SHP77 treated with DMSO at 0.1 percent for 48 hours (cell line): ENCODE data around the gene ALG1.
"Not testable (repeated sequence)": the region's sequence is repeated elsewhere in the genome, so short reads cannot be mapped to it uniquely, and the experiment has no call there.

Experiments used
- DNase-seq: peaks from one replicate; lab custom pipeline; 2025; lab: John Stamatoyannopoulos, UW

ALG1 gene

GRCh38 chr16:5098221-5099159 lies 26.8 kb downstream of the ALG1 start:
- not testable (repeated sequence) for DNase-seq

GRCh38 chr16:5099174-5099573 lies 27.5 kb downstream of the ALG1 start:
- not testable (repeated sequence) for DNase-seq

GRCh38 chr16:5103296-5104032 lies 31.8 kb downstream of the ALG1 start:
- not testable (repeated sequence) for DNase-seq

- DNase-seq: not testable (repeated sequence)
Observed at GRCh38 chr16:5105039-5105438, 33.4 kb downstream of the ALG1 start.

- no peak for DNase-seq
Observed at GRCh38 chr16:5108505-5109158, 37.0 kb downstream of the ALG1 start.

- not testable (repeated sequence) for DNase-seq
Observed at GRCh38 chr16:5110933-5111332, 39.3 kb downstream of the ALG1 start.

GRCh38 chr16:5116780-5117295 lies 45.2 kb downstream of the ALG1 start:
- DNase-seq: not testable (repeated sequence)

- not testable (repeated sequence) for DNase-seq
Observed at GRCh38 chr16:5117300-5118087, 45.9 kb downstream of the ALG1 start.

GRCh38 chr16:5131467-5132004 lies 59.9 kb downstream of the ALG1 start:
- not testable (repeated sequence) for DNase-seq

- DNase-seq: not testable (repeated sequence)
Observed at GRCh38 chr16:5132915-5133600, 61.4 kb downstream of the ALG1 start.

GRCh38 chr16:5134739-5135452 lies 63.3 kb downstream of the ALG1 start:
- not testable (repeated sequence) for DNase-seq
